ENCODE data around the gene UCHL1.
"Not testable (repeated sequence)": the region's sequence is repeated elsewhere in the genome, so short reads cannot be mapped to it uniquely, and the experiment has no call there.

The UCHL1 gene

GRCh38 chr4:41294445-41295062, 37.8 kb downstream of the UCHL1 start:
- no peak for DNase-seq

- no peak for DNase-seq
These were observed 40.3 kb downstream of the UCHL1 start for GRCh38 chr4:41296995-41297394.

GRCh38 chr4:41297832-41298231, 41.1 kb downstream of the UCHL1 start:
- no peak for DNase-seq

GRCh38 chr4:41299486-41299885, 42.8 kb downstream of the UCHL1 start:
- DNase-seq: no peak

- no peak for DNase-seq
These were observed 44.4 kb downstream of the UCHL1 start for GRCh38 chr4:41301137-41301536.

GRCh38 chr4:41303372-41304118, 46.8 kb downstream of the UCHL1 start:
- no peak for DNase-seq

- DNase-seq: no peak
These were observed 47.5 kb downstream of the UCHL1 start for GRCh38 chr4:41304221-41304620.

GRCh38 chr4:41305476-41305875, 48.7 kb downstream of the UCHL1 start:
- peak; percentile 56 for DNase-seq

- no peak for DNase-seq
These were observed 50.9 kb downstream of the UCHL1 start for GRCh38 chr4:41307638-41308037.

- no peak for DNase-seq
These were observed 51.7 kb downstream of the UCHL1 start for GRCh38 chr4:41308398-41308797.

- not testable (repeated sequence) for DNase-seq
These were observed 58.7 kb downstream of the UCHL1 start for GRCh38 chr4:41315426-41315825.

GRCh38 chr4:41315862-41316261, 59.1 kb downstream of the UCHL1 start:
- no peak for DNase-seq
